HG02678 (cell line): ENCODE results near the gene LIPE.
"Not testable (repeated sequence)": the region's sequence is repeated elsewhere in the genome, so short reads cannot be mapped to it uniquely, and the experiment has no call there.

Source experiments
- ATAC-seq: cut with Tn5 transposase; IDR thresholded peaks from one replicate; pipeline ENCODE4 v1.9.1; 2021; ENCODE audit warnings: mild to moderate bottlenecking, moderate library complexity; ENCODE audit not compliant: unreplicated experiment

LIPE gene

DNA sequence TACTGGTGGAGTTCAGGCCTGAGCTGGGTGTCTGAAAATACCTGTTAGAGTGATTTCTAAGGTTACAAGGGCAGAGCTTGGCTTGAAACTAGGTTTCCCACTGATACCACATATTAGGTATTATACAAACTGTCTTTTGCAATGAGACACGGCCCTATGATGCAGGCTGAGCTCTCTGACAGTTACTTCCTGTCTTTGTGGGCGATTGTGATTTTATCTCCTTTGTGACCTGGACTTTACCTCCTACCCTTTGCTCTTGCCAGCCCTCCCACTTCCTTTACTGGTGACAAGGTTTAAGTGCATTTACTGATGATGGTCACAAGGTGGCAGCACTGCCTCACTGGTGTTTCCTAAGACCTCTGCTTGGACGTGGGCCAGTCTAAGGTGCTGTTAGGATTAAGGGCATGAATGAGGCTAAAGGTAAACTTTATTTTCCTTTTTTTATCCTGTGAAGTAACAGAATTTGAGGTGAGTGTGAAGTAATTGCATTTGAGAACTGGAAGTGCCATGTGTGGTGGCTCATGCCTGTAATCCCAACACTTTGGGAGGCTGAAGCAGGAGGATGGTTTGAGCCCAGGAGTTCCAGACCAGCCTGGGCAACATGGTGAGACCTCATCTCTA, 23.2 kb upstream of the LIPE start:
- ATAC-seq, result peak; percentile 88

DNA sequence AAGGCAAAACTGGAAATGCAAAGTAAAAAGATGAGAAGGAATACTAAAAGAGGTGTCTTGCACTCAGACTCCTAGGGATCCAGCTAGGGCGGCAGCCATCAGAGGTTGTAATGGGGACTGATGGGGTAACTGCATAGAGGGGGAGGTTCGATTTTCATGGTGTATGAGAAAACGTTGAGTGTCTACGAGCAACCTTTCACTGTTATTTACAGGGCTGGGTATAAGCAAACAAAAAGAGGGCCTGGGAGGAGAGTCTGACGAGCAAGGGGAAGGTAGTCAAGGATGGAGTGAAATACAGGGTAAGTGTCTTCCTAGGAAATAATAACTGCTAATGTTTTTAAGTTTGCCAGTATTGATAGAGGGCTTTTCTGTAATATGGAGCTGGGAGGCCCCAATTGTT, 21.1 kb upstream of the LIPE start:
- not testable (repeated sequence) for ATAC-seq

DNA sequence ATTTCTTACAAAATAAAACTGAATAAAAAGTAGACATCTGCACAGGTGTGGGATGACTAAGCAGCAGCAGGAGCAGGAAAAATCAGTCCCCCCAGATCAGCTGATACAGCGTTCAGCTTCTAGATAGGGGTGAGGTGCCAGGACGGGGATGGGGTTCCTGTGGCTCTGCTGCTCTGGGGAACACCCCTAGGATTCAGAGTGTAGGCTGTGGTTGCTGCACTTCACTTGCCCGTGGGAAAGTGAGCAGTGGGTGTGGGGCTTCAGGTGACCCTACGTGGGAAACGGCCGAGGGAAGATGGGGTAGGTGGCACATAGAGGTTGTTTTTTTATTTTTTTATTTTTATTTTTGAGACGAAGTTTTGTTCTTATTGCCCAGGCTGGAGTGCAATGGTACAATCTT, 18.8 kb upstream of the LIPE start:
- no peak for ATAC-seq

DNA sequence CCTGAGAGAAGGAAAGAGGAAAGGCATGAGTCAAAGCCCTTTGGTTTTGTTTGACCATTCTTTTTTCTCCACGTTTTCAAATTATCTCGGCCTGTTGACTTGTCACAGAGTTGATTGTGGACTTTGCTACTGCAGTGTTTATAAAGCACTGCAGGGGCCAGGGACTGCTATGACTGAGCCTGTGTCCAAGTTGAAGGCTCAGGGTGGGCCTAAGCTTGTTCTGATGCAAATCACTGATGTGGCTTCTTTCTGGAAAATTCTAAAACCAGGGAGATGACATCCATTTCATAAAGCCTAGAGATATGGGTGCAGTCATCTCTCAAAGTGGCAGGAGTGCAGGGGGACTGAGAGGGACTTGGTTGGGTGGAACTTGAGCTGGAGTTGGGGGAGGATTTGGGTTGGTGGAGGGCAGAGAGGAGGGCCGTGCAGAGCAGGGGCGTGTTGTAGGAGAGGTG, 16.8 kb upstream of the LIPE start:
- ATAC-seq, result no peak

DNA sequence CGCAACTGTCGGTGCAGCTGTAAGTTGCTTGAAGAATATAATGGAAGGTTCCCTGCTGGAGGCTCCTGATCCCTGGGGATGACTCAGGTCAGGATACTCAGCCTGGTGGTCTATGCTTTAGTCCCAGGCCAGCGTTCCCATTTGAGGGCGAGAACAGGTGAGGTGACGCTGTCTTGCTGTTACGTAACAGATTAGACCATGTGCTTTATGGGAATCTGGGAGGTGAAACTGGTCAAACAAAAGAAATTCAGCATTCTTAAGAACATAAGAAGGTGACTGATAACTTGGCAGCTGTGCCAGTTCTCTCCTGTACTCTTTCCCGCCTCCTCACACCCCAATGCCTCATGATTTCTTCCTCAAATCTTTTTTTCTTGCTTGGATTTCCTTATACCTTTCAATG, 15.6 kb upstream of the LIPE start, which contains the start of gene CXCL17:
TSS of gene CXCL17 (minus strand) at position 114 of the 400 bp plus-strand sequence. CDS start 114 bp downstream, outside the sequence.
- no peak for ATAC-seq

DNA sequence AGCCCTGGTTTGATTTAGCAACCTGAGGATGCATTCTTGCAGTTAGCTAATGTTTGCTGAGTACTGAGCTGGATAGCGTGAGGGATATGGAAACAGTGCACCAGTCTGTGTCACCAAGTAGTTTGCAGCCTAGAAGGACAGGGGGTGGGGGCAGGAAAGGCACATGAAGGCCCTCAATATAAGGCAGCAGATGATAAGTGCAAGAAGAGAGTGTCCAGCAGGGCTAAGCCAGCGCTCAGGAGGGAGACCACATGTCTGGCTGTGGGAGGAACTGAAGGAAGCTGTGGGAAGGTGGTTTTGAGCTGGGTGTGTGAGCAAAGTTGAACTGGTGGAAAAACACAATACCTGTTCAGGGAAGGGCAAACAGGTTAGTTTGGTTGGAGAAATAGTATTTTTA, 13.9 kb upstream of the LIPE start:
- no peak for ATAC-seq

DNA sequence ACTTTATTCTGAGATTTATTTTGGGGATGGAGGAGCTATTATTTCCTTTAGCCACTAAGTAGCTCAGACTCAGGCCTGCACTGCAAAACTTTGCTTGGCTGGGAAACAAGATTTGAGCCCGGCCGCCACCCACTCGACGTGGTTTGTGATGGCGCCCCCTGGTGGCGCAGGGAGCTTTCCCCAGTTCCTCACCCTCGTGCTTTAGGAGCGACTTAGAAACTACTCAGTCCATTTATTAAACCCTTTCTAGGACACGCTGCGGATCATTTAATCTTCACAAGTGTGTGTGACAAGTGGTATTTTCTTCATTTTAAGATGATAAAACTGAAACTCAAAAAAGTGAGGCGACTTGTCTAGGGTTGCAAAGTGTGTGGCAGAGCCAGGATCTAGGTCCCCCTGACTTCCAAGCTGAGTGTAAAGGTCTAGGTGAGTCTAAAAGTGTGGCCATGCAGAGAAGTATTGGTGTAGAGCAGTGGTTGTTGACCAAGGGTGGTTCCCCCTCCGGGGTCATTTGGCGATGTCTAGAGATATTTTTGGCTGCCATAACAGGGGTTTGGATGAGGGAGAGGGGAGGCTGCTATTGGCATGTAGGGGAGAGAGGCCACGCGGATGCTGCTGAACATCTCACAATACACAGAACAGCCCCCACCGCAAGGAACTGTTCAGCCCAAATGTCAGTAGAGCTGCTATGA, 13.3 kb upstream of the LIPE start:
- no peak for ATAC-seq

DNA sequence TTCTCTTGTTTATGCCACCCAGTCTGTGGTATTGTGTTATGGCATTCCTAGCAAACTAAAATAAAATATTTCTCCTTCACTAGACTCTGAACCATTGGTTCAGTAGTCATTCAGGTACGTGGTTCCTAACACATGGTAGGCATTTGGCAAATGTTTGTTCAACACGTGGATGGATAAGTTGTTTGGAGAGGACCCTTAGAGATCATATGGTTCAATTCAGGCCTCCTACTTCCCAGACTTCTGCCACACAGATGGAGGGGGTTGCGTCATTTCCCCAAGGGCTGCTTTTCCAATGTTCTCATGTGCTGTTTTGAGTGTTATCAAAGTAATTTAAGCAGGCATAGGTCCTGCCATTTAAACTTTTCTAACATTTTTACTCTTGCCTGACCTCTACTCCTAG, 8.8 kb upstream of the LIPE start:
- no peak for ATAC-seq

DNA sequence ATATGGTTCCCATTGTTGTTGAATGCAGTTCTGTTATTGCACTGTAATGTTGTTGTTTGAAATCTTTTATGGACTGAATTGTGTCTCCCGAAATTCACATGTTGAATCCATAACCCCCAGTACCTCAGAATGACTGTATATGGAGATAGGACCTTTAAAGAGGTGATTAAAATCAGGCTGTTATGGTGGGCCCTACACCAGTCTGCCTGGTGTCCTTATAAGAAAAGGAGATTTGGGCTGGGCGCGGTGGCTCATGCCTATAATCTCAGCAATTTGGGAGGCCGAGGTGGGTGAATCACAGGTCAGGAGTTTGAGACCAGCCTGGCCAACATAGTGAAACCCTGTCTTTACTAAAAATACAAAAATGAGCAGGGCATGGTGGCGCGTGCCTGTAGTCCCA, 8.1 kb upstream of the LIPE start:
- no peak for ATAC-seq

DNA sequence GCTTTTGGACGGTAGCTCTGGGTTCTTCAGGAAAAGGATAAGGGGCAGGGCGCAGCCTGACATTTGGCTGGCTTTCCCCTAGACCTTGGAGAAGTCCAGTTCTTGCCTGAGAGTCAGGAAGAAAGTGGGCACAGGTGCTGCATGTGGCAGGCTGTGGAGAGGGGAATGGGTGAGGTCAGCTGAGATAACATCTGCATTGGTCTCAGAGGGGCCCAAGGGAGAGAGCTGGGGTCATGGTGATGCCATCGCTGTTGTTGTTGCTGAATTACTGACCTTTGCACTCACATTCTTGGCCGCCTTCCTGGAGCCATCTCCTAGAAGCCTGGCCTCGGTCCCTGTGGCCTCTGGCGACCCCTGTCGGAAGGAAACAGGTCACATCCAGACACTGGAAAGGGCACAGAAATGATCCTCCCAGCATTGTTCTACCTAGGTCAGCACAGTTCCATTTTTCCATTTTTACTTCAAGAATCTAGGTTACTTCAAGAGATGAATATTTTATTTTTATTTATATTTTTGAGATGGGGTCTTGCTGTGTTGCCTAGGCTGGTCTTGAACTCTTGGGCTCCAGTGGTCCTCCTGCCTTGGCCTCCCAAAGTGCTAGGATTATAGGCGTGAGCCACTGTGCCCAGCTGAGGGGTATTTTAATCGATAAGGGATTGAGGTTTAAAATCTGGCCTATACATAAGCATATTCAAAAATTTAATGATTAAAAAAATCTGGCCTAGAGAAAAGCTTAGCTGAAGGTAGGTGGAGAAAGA, 6.5 kb upstream of the LIPE start:
- ATAC-seq, result no peak

DNA sequence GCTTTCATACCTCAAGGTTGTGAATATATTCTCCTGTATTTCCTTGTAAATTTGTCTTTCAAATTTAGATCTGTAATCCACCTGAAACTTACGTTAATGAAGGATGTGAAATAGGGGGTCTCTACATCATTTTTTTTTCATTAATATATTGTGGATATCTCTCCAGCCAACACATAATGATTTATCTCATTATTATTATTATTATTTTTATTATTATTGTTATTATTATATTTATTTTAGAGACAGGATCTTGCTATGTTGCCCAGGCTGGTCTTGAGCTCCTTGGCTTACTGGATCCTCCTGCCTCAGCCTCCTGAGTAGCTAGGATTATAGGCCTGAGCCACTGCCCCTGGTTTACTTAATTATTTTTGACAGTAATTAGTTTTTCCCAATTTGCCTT, 4.3 kb upstream of the LIPE start:
- ATAC-seq, result no peak

DNA sequence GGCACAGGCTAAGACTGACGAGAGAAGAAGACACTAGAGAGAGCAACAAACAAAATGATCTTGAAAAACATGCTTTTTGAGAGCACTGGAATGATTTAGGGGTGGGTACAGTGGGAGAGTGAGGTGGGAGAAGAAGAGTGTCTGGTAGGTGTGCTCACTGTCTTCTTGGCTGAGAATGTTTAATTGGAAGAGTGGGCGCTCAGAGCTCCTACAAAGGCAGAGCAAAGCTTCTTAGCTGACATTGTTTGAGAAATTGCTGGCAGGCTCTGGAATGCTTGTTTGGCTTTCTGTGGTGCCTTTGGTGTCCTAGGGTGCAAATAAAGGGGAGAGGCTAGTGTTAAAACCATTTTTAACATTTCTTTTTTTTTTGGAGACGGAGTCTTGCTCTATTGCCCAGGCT, 1.5 kb upstream of the LIPE start:
- no peak for ATAC-seq

DNA sequence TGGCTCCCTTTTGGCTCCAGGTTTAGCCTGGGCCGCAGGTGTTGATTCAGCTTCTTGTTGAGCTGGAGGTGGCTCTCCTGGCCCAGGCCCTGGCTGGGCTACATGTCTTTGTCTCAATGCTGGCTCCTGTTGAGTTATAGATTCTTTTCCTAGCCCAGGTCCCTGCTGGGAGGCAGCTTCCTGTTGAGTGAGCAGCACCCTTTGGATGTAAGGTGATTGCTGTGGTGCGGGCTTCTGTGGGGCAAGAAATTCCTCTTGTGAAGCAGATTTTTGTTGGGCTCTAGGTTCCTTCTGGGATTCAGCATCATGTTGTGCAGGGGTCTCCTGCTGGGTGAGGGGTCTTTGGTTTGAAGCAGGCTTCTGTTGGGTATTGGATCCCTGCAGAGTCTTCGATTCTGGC, 545 bp downstream of the LIPE start:
- no peak for ATAC-seq

DNA sequence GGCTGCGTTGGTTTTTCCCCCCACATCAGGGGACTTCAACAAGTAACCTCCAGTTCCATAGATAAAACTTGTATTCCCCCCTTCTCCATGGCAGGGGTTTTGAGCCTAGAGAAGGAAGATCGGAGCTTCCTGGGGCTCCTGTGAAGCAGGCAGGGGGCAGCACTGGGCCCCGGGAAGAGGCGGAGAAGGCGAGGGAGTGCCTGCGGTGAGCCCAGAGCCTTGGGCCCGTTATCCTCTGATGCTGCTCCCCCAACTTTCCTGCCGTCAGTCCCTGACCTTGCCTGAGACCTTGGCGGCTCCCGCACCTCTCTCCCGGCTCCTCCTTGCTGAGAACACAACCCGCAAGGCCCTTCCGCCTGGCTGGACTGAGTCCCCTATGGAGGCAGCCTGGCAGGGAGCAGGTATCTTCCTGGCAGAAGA, 2.5 kb downstream of the LIPE start:
- no peak for ATAC-seq

DNA sequence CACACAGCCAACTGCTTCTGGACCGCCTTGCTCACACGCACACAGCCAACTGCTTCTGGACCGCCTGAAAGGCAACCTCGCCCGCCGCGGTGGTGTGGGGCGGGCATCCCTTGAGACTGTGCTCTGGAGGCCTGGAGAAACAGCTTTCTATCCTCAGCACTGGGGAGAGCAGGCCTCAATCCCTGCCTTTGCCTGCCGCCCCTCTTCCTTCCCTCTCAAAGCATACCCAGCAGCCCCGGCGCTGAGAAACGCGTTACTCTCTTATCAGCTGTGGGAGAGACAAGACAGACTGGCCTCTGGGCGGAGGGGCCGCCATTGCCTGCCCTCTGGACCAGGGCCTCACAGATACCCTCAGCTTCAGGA, 2.9 kb downstream of the LIPE start:
- ATAC-seq, result no peak

DNA sequence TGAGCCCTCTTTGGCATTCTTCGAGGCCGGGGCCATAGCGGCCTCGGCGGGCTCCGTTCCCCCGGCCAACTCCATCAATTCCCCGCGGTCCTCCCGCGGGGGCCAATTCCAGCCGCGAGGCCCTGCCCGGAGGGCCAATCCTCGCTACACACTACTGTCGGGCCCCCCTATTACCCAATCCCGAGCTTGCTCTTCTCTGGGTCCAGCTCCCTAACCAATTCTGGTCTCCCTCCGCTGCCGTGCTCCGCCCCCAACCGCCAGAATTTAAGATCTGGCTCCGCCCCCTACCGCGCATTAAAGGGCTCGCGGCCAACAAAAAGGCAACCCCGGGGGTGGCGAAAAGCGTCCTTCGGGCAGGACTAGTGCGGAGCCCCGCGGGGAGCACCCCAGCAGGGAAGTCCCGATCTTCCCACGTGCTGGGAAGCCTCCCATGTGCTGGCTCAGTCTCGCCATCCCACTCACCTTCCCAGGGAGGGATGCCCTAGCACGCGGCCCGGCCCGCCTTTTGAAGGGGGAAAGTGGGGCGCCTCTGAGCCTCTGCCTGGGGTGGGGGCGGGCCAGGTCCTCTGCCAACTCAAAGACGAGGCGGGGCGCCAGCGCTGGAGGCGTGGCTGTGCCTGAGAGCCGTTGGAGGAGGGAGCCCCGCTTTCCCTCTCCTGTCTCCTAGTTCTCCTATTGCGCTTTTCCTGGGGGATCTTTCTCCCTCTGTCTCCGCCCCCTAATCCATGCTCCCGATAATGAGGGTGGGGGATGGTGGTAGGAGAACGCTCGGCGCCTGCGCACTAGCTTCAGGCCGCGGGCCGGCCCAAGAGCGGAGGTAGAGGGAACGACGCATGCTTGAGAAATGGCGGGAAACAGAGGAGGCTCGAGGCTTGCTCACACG, 3.5 kb downstream of the LIPE start:
- peak; percentile 92 for ATAC-seq

DNA sequence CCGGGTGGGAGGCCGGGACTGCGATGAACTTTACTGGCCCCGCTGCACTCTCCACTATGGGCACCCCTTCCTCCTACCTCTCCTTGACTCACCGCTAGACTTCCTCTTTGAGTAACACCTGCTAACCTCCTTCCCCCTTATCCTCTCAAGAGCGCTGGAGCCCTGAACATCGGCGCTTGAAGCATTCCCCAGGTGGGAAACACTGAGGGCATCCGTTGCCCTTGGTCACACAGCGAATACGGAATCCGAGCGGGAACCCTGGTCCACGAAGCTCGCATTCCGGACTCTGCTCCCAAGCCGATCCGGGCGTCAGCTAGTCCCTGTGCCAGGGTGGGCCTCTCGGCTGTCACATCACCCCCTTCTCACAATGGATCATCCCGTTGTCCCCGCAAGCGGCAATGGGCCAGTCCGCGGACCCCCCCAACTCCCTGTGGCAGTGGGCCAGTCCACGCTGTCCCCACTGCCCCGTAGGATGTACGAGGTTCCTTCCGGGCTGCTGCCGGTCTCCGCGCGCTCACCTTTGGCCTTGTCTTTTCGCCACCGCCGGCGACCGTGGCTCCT, 4.2 kb downstream of the LIPE start:
- peak; percentile 36 for ATAC-seq

DNA sequence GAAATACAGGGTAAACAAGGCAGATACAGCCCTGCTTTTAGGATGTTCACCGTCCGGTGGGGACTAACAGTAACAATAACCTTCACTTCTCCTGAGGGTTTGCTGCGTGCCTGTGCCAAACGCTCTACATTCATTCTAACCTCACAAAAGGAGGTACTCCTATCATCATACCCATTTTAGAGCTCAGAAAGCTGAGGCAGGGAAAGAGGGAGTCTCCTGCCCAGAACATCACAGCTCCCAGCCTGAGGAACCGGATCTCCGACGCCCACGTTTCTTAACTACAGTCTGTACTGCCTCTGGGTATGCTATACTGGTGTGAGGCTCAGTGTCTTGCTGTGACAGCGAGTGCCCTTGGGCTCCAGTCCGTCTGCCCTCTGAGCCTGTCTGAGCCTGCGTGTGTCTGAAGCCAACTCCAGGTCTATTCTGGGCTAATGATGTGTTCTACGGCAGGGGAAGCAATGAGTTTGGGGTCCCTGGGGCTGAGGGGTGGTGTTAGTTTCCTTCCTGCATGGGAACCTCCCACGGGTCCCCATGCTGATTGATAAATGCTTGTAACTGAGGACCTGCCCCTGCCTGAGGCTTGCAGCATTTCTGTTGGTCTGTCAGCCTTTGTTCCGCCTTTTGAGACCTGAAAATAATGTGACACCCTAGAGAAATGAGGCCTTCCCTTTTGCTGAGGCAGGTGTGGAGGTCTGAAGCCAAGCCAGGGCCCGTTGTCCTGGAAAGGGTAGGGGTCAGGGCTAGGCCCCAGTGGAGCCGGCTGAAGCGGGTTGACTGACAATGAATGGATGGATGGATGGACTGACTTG, 4.9 kb downstream of the LIPE start:
- peak; percentile 9 for ATAC-seq

DNA sequence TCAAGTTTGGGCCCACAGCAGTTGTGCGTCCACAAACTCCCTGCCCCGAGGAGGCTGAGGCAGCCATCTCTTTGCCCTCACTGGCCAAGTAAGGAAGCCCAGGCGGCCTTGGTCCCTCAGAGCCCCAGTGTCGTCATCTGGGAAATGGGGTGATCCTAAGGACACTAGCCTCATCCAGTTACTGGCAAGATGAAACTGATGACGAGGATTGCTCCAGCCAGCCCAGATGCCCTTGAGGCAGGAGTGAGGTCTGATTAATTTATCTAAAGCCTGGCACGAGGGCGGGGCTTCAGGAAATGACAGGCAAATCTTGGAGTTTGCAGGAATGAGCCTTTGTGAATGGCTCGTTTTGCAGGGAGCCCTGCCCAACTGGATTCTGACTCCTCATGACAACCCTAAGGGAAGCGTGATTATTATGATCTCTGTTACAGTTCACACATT, 5.6 kb downstream of the LIPE start:
- ATAC-seq, result no peak

DNA sequence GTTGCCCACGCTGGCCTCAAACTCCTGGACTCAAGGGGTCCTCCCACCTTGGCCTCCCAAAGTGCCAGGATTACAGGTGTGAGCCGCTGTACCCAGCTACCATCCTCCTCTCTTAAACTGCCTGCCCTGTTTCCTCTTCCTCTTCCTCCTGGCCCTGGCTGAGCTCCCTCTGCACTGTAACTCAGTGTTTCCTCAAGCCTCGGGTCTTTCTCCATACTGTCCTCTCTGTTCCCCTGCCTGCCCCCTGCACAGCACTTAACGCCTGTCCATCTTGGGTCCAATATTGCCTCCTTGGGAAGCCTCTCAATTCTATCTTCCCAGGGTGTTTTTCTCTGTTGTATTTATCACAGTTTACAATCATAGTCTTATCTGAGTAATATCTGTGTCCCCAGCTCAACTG, 6.1 kb downstream of the LIPE start:
- ATAC-seq, result no peak
